ENCODE measurements around the gene ACSM2B.

DNA sequence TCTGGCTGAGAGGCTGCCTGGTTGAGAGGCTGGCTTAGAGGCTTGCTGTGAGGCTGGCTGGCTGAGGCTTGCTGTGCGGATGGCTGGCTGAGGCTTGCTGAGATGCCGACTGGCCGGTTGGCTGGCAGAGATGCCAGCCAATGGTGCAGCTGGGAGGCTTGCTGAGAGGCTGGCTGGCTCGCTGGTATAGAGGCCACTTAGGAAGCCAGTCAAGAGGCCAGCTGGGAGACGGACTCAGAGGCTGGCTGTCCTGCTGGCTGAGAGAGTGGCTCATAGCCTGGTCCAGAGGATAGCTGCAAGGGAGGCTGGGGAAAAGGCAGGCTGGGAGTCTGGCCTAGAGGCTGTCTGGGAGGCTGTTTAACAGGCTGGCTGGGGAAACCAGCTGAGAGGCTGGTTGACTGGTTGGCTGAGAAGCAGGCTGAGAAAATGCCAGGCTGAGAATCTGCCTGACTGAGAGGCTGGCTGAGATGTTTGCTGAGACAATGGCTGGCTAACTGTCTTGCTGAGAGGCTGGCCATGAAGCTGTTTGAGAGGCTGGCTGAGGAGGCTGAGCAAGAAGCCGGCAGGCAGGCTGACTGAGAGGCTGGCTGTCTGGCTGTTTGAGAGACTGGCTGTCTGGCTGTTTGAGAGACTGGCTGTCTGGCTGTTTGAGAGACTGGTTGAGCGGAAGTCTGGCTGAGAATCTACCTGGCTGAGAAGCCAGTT, 37.5 kb upstream of the ACSM2B start:
- TF ChIP-seq, protein P1, sequence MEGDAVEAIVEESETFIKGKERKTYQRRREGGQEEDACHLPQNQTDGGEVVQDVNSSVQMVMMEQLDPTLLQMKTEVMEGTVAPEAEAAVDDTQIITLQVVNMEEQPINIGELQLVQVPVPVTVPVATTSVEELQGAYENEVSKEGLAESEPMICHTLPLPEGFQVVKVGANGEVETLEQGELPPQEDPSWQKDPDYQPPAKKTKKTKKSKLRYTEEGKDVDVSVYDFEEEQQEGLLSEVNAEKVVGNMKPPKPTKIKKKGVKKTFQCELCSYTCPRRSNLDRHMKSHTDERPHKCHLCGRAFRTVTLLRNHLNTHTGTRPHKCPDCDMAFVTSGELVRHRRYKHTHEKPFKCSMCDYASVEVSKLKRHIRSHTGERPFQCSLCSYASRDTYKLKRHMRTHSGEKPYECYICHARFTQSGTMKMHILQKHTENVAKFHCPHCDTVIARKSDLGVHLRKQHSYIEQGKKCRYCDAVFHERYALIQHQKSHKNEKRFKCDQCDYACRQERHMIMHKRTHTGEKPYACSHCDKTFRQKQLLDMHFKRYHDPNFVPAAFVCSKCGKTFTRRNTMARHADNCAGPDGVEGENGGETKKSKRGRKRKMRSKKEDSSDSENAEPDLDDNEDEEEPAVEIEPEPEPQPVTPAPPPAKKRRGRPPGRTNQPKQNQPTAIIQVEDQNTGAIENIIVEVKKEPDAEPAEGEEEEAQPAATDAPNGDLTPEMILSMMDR (IDR thresholded peaks at IDR 0.05 in 2 of 3, conservative IDR thresholded peaks at IDR 0.05 in 1 of 3; ENCODE audit: borderline replicate concordance in 1 of 3, insufficient read depth in 1 of 3, low read depth in 2 of 3, low read length in 2 of 3): no peak
- TF ChIP-seq REST (IDR thresholded peaks at IDR 0.05; ENCODE audit: low read depth) (no peak), EZH2 (IDR thresholded peaks at IDR 0.05) (no peak)
